OCI-LY3 (cell line): ENCODE results near the gene GPR162.

Experiments used
- CTCF ChIP-seq: fragments of 200-600, 300-600 bp; sonication (generic); IDR thresholded peaks from 2 replicates; pipeline ENCODE4 v1.5.1; 2014; ENCODE audit warnings: antibody characterized with exemption, low read length, low read depth
- EZH2phosphoT487 ChIP-seq: fragments of 200-600 bp; shearing (Covaris generic); IDR thresholded peaks from 2 replicates; pipeline ENCODE4 v1.6.1; 2018; ENCODE audit warnings: antibody characterized with exemption, mixed run types, low read depth

GRCh38 chr12:6830286-6830890 lies 8.8 kb downstream of the GPR162 start:
- TF ChIP-seq CTCF (no peak), EZH2phosphoT487 (no peak)
